ENCODE measurements around the gene HBG1. TPM values are rescaled to one million over a fixed set of nuclear protein-coding genes. Genes with fewer than 3 reads are reported as not detected.

Gene HBG1
- total and polyA plus RNA-seq, 7 donors, result 1.3 TPM; not detected in 6

DNA sequence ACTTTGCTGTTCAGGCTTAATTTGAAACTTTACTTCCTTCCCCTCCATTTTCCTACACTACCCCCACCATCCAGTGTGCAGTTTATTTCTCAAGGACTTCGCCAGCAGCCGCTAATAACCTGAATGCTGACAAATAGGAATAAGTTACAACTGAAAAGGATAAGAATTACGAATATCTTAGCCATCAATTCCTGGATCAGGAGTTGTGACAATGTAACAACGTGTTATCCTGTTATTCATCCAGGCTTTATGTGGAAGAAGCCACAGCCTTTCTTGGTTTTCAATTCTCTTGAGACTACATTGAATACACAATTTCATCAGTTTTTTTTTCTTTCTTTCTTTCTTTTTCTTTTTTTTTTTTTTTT, 5.9 kb downstream of the HBG1 start:
- ATAC-seq (no peak), DNase-seq (no peak)
- WGBS, 3 donors, result 72 to 78% (median 76%) methylated on average over 4 of the region's 4 CpGs
- Histone ChIP-seq H3K4me3 (no peak overlapping the region), H3K36me3 (ENCODE audit: insufficient read depth in 1 of 2, low read depth in 1 of 2) (no peaks in the 10 kb centered on the region), H3K27me3 (ENCODE audit: insufficient read depth in 3 of 3, low read length in 2 of 3) (no peaks in the 10 kb centered on the region), H3K27ac (no peak overlapping the region), H3K9me3 (no peaks in the 10 kb centered on the region), H3K4me1 (no peaks in the 10 kb centered on the region)
- TF ChIP-seq CTCF (IDR thresholded peaks at IDR 0.05), result no peak
- intact Hi-C loops (cut with DNase I), result no loop called here

DNA sequence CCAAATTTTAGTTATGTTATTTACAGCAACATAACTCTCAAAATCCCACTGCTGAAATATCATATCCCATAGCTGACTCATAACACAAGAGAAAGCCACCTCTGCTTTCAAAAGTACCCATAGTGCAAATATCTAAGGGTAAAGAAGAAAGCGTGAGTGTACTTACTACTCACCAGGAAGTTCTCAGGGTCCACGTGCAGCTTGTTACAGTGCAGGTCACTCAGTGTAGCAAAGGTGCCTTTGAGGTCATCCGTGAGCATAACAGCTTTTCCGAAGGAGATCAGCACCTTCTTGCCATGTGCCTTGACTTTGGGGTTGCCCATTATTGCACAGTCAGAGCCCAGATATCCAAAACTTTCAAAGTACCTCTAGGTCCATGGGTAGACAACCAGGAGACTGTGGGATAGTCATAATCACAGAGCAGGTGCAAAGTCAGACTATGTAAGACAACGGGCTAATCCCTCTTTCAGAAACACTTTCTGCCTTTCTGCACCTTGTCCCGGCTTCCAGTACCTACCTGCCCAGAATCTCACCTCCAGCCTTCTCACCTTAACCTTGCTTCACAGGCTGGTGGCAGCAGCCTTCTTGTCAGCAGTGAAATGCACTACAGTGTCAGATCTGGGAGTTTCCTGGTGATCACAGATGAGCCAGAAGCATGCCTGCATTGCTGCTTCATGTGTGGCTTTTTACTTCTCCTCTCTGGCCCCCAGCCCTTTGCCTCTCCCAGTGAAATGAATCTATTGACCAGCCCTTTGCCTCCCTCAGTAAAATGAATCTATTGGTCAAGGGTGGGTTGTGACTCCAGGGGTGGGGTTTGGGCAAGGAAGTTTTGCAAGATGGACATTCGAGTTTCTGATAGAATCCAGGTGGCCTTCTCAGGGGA, 6.5 kb downstream of the HBG1 start:
- Histone ChIP-seq H3K27me3 (ENCODE audit: insufficient read depth in 3 of 3, low read length in 2 of 3) (no peaks in the 10 kb centered on the region), H3K36me3 (ENCODE audit: insufficient read depth in 1 of 2, low read depth in 1 of 2) (no peaks in the 10 kb centered on the region), H3K9me3 (no peaks in the 10 kb centered on the region), H3K4me1 (no peaks in the 10 kb centered on the region), H3K4me3 (no peak overlapping the region), H3K27ac (no peak overlapping the region)
- ATAC-seq (no peak), DNase-seq (no peak)
- intact Hi-C loops (cut with DNase I), result no loop called here
- no peak for TF ChIP-seq CTCF (IDR thresholded peaks at IDR 0.05)
- WGBS, 3 donors, result 65 to 72% (median 71%) methylated on average over 7 of the region's 7 CpGs

GRCh38 chr11:5242208-5242607, 7.4 kb downstream of the HBG1 start:
- 70 to 72% (median 72%) methylated on average over 2 of the region's 2 CpGs for WGBS, 3 donors
- no peaks in the 10 kb centered on the region for H3K27me3 ChIP-seq (ENCODE audit: insufficient read depth in 3 of 3, low read length in 2 of 3)
- TF ChIP-seq CTCF (IDR thresholded peaks at IDR 0.05), result no peak
- no peak overlapping the region for H3K4me3 ChIP-seq
- H3K36me3 ChIP-seq (ENCODE audit: insufficient read depth in 1 of 2, low read depth in 1 of 2), result no peaks in the 10 kb centered on the region
- no peak overlapping the region for H3K27ac ChIP-seq
- DNase-seq, result no peak
- no peak for ATAC-seq
- intact Hi-C loops (cut with DNase I), result no loop called here
- H3K4me1 ChIP-seq, result no peaks in the 10 kb centered on the region
- no peaks in the 10 kb centered on the region for H3K9me3 ChIP-seq

DNA sequence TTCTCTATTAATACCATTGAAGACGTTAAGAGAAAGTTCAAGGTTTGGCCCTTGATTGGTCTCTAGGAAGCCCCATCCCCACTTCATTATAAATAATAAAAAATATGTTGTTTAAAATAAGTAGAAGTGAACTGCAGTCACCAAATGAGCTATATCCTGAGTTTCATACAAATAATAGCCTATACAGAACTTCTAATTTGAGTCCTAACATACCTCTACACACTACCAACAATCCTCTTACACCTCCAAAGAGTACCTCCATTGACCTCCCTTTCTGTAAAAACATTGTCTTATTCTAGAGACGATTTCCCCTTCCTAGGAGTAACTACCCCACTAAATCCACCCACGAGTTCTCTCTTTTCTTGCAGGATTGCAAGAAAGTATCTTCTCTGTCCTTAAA, 8.2 kb downstream of the HBG1 start:
- intact Hi-C loops (cut with DNase I), result no loop called here
- Histone ChIP-seq H3K4me3 (no peak overlapping the region), H3K9me3 (no peaks in the 10 kb centered on the region), H3K27ac (no peak overlapping the region), H3K27me3 (ENCODE audit: insufficient read depth in 3 of 3, low read length in 2 of 3) (no peaks in the 10 kb centered on the region), H3K4me1 (no peaks in the 10 kb centered on the region), H3K36me3 (ENCODE audit: insufficient read depth in 1 of 2, low read depth in 1 of 2) (no peaks in the 10 kb centered on the region)
- no peak for TF ChIP-seq CTCF (IDR thresholded peaks at IDR 0.05)
- ATAC-seq, result no peak
- DNase-seq, result no peak
- WGBS, 3 donors, result 57 to 63% (median 62%) methylated on average over 3 of the region's 3 CpGs

- DNase-seq, result no peak
- TF ChIP-seq CTCF (IDR thresholded peaks at IDR 0.05), result no peak
- Histone ChIP-seq H3K4me3 (no peak overlapping the region), H3K27me3 (ENCODE audit: insufficient read depth in 3 of 3, low read length in 2 of 3) (no peaks in the 10 kb centered on the region), H3K36me3 (ENCODE audit: insufficient read depth in 1 of 2, low read depth in 1 of 2) (no peaks in the 10 kb centered on the region), H3K9me3 (no peaks in the 10 kb centered on the region), H3K27ac (no peak overlapping the region), H3K4me1 (no peaks in the 10 kb centered on the region)
- intact Hi-C loops (cut with DNase I), result no loop called here
- WGBS, 3 donors, result 52 to 65% (median 56%) methylated on average over 2 of the region's 2 CpGs
- ATAC-seq, result no peak
Observed at GRCh38 chr11:5240458-5240857, 9.2 kb downstream of the HBG1 start.

All from psoas muscle (tissue), 8 donors.